Parathyroid adenoma (tissue), 2 donors: ENCODE measurements around the gene PCDHGA1.

Experiments used
- H2AFZ ChIP-seq: fragments of 300-600 bp; sonication (generic); one replicate; pipeline ENCODE4 v1.7.0; 2017; ENCODE audit warnings: antibody characterized with exemption, mild to moderate bottlenecking
- H3K27ac ChIP-seq: fragments of 300-600 bp; sonication (generic); one replicate; pipeline ENCODE4 v1.7.0; 2017
- H3K27me3 ChIP-seq: fragments of 300-600 bp; sonication (generic); one replicate; pipeline ENCODE4 v1.7.0; 2017; ENCODE audit warnings: low read length; ENCODE audit not compliant: control insufficient read depth, insufficient read depth
- H3K36me3 ChIP-seq: fragments of 300-600 bp; sonication (generic); one replicate; pipeline ENCODE4 v1.7.0; 2017; ENCODE audit warnings: low read length; ENCODE audit not compliant: control insufficient read depth, insufficient read depth
- H3K4me1 ChIP-seq: fragments of 300-600 bp; sonication (generic); one replicate; pipeline ENCODE4 v1.7.0; 2017; ENCODE audit warnings: control low read depth
- H3K4me2 ChIP-seq: fragments of 300-600 bp; sonication (generic); one replicate; pipeline ENCODE4 v1.7.0; 2017; ENCODE audit warnings: low read length
- H3K4me3 ChIP-seq: fragments of 300-600 bp; sonication (generic); one replicate; pipeline ENCODE4 v1.7.0; 2017; ENCODE audit warnings: low read depth, low read length
- H3K79me2 ChIP-seq: fragments of 300-600 bp; sonication (generic); one replicate; pipeline ENCODE4 v1.7.0; 2017; ENCODE audit warnings: control low read depth
- H3K9ac ChIP-seq: fragments of 300-600 bp; sonication (generic); one replicate; pipeline ENCODE4 v1.7.0; 2017; ENCODE audit warnings: mild to moderate bottlenecking
- H3K9me3 ChIP-seq: fragments of 300-600 bp; sonication (generic); one replicate; pipeline ENCODE4 v1.7.0; 2017; ENCODE audit warnings: low read length; ENCODE audit not compliant: control insufficient read depth
- CTCF ChIP-seq: fragments of 300-600 bp; sonication (generic); IDR thresholded peaks from one replicate; pipeline ENCODE4 v1.7.0; 2017; ENCODE audit warnings: antibody characterized with exemption, mild to moderate bottlenecking
- donor health status: primary hyperparathyroidism.

Gene PCDHGA1

GRCh38 chr5:141319202-141319601 is 11.1 kb upstream of the PCDHGA1 start:
- H3K4me1 ChIP-seq: peaks cover 5% of the 10 kb centered on the region
- no peak overlapping the region for H3K9ac ChIP-seq
- H2AFZ ChIP-seq: no peak overlapping the region
- peaks cover 13% of the 10 kb centered on the region for H3K79me2 ChIP-seq
- TF ChIP-seq CTCF: no peak
- no peaks in the 10 kb centered on the region for H3K27me3 ChIP-seq
- H3K27ac ChIP-seq: no peak overlapping the region
- H3K4me3 ChIP-seq: no peak overlapping the region
- H3K36me3 ChIP-seq: peaks cover 41% of the 10 kb centered on the region
- H3K9me3 ChIP-seq: peaks cover 30% of the 10 kb centered on the region
- no peak overlapping the region for H3K4me2 ChIP-seq

- H3K27me3 ChIP-seq: no peaks in the 10 kb centered on the region
- H3K9ac ChIP-seq: no peak overlapping the region
- H3K9me3 ChIP-seq: peaks cover 30% of the 10 kb centered on the region
- H3K79me2 ChIP-seq: peaks cover 13% of the 10 kb centered on the region
- peak overlapping the region; percentile 97 for H3K4me3 ChIP-seq
- H3K27ac ChIP-seq: peak overlapping the region; percentile 96
- peaks cover 5% of the 10 kb centered on the region for H3K4me1 ChIP-seq
- no peak for TF ChIP-seq CTCF
- H3K4me2 ChIP-seq: peak overlapping the region; percentile 96
- no peak overlapping the region for H2AFZ ChIP-seq
- peaks cover 41% of the 10 kb centered on the region for H3K36me3 ChIP-seq
These were observed 10.6 kb upstream of the PCDHGA1 start for GRCh38 chr5:141319699-141320098.

- H3K4me2 ChIP-seq: peak within 1 kb of the TSS; percentile 96
- H3K79me2 ChIP-seq: peaks cover 13% of the 10 kb centered on the region
- no peaks in the 10 kb centered on the region for H3K27me3 ChIP-seq
- H3K4me1 ChIP-seq: peaks cover 5% of the 10 kb centered on the region
- H3K4me3 ChIP-seq: peak within 1 kb of the TSS; percentile 97
- peak within 1 kb of the TSS; percentile 81 for H2AFZ ChIP-seq
- H3K9ac ChIP-seq: peak within 1 kb of the TSS; percentile 87
- peak within 1 kb of the TSS; percentile 96 for H3K27ac ChIP-seq
- peaks cover 30% of the 10 kb centered on the region for H3K9me3 ChIP-seq
- TF ChIP-seq CTCF: peak; percentile 96
- H3K36me3 ChIP-seq: peaks cover 41% of the 10 kb centered on the region
These were observed 9.8 kb upstream of the PCDHGA1 start, which contains the start of gene TAF7 for GRCh38 chr5:141320225-141321169. TAF7 (minus strand) TSS chr5:141320784; CDS start chr5:141320044, 740 bp downstream.

GRCh38 chr5:141322261-141322660 is 8.1 kb upstream of the PCDHGA1 start:
- no peak overlapping the region for H3K4me3 ChIP-seq

More at GRCh38 chr5:141322261-141322660, 8.1 kb upstream of the PCDHGA1 start:
- H3K4me2 ChIP-seq: no peak overlapping the region
- no peaks in the 10 kb centered on the region for H3K27me3 ChIP-seq
- peaks cover 32% of the 10 kb centered on the region for H3K36me3 ChIP-seq
- no peak overlapping the region for H3K9ac ChIP-seq
- H3K27ac ChIP-seq: no peak overlapping the region
- H3K79me2 ChIP-seq: peaks cover 13% of the 10 kb centered on the region
- H3K9me3 ChIP-seq: peaks cover 30% of the 10 kb centered on the region
- no peak for TF ChIP-seq CTCF
- no peak overlapping the region for H2AFZ ChIP-seq
- peaks cover 5% of the 10 kb centered on the region for H3K4me1 ChIP-seq
